HG03196 (cell line): ENCODE results near the gene CCDC197.

Experiments
- ATAC-seq: cut with Tn5 transposase; IDR thresholded peaks from one replicate; pipeline ENCODE4 v1.9.1; 2021; ENCODE audit not compliant: unreplicated experiment

Gene CCDC197

DNA sequence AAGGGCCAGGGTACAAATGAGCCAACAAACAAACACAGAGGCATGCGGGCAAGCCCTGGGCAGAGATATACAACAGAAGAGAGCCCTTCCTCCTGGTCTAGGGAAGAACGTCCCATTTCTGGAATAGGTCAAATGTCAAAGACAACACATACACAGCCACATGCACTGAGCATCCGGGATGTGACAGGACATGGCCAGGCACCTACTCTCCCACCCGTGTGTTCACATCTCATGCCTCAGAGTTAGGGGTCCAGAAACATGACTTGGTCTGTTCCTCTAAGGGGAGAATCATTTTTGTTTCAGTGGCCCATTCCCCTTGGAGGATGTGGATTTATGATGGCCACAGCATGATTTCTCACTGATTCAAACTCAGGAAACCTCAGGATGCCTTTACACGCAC, 19.9 kb upstream of the CCDC197 start:
- ATAC-seq, result no peak

DNA sequence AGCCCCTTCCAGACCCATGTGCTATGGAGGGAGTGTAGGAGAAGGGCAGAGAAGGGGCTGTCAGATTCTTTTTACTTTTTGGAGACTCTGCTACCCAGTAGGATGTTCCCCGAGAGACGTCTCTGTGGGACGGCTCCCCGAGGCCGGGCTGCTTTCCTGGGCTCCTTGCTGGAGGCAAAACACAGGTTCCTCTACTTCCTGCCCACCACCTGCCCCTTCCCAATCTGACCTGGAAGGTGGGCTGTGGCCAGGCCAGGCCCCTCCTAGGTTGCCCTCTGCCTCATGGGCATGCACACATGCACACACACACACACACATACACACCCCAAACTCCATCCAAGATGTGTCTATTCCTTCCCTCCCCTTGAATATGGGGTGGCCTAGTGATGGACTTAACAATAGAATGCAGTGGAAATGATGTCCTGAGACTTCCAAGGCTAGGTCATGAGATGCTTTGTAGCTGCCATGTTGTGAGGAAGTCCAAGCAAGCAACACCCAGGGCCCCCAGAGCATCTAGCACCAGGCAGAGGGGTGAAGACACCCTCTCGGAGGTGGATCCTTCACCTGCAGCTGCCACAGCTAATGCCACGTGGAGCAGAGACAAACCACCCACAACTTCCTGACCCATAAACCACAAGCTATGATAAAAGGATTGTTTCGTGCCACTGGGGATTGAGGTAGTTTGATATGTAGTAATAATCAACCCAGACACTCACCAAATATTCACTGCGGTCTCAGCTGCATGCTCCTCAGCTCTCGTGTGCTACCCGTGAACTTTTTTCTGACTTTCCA, 19.1 kb upstream of the CCDC197 start:
- peak; percentile 51 for ATAC-seq

DNA sequence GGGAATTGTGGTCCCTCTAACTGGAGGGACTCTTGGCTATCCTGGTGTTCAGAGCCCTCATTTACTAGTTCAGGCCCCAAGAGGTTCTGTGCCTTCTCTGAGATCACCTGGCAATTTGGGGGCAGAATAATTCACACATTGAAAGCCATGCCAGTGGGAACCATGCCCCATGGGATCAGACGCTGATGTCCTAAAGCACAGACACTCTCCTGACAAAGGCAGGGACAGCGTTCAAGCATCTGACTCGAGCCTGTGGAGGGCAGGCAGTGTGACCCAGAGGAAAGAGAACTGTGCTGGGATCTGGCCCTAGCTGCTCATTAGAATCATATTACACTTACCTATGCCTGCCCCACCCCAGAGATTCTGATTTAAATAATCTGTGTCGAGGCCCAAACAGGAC, 18.4 kb upstream of the CCDC197 start:
- no peak for ATAC-seq

DNA sequence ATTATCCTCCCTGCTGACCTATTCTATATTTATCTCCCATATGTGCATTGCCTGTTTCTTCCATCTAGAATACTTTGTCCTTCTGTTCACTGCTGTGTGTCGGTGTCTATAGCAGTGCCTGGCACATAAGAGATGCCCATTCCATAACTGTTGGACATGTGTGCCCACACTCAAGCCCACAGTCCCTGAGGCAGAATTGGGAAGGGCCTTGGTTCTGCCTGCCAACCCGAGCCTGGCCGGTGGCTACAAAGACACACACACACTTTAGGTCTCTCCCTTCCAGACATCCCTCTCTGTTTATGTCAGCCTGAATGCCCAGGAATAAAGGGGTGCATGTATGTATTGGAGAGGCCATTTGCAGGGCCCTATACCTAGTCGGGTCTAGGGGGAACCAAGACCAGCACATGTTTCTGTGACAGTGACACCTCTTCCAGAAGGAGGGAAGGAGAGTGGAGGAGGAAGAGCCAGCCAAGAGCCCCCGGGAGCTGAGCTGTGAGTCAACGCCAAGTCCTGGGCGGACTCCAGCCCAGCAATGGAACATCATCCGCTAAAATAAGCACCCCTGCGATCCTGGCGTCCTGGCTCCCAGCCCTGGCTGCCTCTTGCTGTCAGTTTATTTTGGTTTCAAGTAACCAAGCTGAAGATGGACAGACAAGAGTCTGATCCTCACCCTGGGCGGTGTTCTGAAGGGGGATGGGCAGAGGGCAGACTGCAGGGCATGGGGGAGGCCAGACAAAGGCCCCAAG, 16.5 kb upstream of the CCDC197 start:
- ATAC-seq, result no peak

DNA sequence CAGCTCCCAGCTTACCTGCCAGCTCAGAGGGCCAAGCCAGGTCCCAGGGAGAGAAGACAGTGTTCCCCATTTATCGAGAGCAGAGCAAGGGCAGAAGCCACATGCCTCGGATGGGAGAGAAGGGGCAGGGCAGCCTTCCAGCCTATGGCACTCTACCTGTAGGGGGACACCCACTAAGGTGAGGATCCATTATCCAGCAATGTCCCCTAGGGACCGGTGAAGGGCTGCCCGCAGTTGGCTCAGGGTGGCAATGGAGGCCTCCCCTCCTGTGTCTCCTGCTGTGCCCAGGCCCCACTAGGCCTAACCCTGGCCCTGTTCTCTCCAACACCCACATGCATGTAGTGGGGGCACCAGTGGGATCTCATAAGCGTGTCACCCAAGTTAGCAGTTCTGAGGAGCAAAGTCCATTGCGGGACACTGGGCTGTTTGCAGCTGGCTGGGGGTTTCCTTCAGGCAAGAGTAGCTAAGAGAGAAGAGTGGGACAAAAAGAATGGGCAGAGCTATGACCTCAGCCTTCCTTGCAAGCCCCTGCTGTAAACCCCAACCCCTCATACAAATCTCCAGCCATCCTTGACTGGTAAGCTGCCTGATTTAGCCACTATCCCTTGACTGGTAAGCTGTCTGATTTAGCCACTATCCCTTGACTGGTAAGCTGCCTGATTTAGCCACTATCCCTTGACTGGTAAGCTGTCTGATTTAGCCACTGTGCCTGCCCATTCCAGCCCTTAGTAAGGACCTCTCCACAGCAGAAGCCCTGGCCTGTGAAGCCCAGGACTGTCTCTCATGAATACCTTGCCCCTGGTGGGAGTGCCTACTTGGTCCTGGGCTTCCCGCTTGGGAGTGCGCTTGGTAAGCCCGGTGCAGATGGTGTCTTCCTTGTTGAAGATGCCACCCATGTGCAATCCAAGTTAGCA, 15.5 kb upstream of the CCDC197 start:
- ATAC-seq, result no peak

DNA sequence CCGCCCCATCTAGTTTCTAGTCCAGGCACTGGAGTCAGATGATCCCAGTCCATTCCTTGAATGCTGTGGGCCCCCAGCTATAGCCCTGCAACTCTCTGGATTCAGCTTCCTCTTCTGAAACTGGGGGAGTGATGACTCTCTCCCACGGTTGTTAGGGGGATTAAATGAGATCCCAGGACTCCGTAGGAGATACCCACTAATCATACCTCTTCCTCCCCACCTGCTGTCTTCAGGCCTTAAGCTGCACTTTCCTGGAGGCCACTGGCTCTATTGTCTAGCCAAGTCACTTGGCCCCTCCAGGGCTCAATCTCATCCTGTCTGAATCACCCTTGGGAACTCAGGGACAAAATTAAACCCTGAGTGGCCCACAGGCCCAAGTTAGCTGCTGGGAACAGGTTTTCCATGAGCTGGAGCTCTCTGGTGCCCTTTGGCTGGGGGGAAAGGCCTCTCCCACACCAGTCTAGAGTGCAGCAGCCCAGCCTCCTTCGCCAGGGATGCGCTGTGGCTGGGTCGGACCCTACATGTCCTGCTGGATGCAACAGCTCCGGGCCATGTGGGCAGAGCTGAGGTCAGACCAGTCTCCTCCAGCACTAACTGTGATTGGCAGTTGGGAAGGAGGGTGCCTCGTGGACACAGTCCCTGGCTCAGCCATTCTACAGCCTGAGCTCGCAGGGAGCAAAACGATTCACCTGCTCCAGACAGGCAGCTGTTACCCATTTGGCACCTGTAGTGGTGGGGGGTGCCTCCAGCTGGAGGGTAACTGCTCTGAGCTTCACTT, 14.7 kb upstream of the CCDC197 start:
- ATAC-seq, result no peak

DNA sequence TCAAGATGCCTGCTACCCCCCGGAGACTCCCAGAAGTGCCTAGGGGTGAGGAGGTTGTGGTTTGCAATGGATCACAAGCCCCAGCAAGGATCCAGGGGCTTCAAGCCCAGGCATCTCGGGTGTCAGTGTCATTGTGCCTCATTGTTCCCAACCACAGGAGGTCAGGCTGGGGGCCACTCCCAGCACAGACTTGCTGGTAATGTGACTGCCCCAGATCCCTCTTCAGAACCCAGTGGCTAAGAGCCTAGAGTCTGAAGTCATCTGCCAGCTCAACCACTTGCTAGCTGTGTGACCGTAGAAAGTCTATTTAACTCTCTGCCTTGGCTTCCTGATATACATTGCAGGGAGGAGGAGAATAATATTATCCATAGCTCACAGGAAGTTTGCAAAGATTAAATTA, 13.0 kb upstream of the CCDC197 start:
- no peak for ATAC-seq

DNA sequence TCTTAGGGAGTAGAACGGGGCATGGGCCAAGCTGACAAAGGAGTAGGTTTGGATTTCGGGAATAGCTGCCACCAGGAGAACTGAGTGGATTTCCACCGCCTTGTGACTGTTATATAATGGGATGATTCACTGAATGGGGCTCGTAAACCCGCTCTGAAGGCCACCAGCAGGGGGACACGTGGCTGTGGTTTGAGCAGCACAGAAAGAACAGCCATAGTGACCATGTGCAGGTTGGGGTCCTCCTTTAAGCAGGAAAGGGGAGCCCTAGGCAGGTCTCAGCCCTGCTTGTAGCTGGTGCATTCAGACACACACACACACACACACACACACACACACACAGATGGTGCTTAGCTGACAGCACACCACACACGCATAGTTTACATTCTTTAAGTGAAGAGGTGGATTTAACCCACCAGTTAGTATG, 12.1 kb upstream of the CCDC197 start:
- no peak for ATAC-seq

DNA sequence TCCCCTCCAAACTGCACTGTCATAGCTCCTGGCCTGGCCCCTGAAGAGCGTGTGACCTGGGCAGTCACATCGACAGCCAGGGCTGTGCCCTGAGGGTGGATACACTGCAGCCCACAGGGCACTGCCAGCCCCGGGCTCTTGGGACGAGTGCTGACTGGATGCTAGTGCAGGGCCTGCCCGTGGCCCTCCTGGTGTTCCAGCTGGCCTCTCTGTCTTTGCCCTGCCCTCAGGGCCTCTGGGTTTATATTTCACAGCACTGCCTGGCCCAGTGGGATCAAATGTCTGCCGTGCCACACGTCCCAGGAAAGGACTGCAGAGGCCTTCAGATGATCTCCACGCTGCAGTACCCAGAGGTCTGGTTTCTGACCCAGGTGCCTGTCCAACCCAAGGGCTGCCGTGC, 10.1 kb upstream of the CCDC197 start:
- no peak for ATAC-seq

DNA sequence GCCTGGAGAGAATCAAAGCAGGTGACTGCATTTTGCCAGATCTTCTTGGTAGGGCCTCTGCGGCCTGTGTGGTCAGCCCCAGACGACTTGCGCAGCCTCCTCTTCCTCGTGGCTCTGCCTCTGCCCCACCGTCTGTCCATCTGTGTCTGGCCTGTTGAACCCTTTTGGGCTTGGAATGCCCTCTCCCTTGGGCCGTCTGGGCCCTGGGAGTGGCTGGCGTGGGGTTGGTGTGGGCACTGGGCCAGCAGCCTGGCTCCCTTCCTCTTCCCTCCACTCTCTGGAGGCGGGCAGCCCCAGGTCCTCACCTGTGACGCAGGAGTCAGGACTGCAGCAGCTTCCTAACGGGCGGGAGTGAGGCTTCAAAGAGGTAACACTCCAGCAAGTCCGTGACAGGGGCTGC, 9.7 kb upstream of the CCDC197 start:
- no peak for ATAC-seq

DNA sequence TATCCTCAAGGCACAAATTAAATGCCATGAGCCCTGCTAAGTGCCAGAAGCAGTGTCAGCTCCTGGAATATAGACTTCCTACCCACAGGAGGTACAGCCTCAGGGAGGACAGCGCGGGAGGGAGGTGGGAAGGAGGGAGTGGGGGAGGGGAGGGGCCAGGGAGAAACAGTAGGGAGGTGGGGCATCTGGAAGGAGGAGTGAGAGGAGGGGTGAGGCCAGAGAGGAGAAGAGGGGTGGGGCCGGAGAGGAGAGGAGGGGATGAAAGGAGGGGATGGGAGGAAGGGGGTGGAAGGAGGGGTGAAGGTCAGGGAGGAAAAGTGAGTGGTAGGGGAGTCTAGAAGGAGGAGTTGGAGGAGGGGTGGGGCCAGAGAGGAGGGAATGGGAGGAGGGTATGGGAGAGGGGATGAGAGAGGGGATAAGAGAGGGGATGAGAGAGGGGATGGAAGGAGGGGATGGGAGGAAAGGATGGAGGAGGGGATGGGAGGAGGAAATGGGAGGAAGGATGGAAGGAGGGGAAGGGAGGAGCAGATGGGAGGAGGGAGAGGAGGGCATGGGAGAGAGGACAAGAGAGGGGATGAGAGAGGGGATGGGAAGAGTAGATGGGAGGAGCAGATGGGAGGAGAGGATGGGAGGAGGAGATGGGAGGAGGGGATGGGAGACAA, 9.2 kb upstream of the CCDC197 start:
- no peak for ATAC-seq

DNA sequence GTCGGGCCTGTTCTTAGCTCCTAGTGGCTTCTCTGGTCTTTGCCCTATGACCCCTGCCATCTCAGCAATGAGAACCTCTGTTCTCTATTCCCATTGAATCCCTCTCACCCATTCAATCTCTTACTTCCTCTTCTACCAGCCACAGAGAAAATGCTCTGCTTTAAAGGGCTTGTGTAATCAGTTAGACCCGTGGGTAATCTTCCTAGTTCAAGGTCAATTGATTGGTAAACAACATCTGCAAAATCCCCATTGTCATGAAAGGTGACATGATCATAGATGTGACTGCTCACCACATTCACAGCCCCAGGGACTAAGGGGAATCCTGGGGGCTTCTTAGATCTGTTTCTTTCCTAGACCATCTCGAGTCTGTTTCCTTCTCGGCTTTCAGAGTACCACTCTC, 7.2 kb upstream of the CCDC197 start:
- no peak for ATAC-seq

DNA sequence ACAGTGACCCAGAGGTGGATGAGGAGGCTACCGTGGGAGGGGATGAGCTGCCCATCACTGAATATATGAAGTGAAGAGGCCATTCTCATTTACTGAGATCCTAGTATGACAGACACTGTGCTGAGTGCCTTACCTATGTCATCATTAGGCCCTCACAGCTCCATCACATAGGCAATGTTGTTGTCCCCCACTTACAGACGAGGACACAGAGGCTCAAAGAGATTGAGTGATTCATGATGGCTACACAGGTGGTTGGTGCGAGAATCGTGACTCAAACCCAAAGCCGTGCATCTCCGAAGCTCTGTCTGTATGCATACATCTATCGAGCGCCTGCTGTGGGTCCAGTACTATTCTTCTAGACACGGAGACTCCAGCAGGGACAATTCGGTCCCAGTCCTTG, 5.9 kb upstream of the CCDC197 start:
- no peak for ATAC-seq

DNA sequence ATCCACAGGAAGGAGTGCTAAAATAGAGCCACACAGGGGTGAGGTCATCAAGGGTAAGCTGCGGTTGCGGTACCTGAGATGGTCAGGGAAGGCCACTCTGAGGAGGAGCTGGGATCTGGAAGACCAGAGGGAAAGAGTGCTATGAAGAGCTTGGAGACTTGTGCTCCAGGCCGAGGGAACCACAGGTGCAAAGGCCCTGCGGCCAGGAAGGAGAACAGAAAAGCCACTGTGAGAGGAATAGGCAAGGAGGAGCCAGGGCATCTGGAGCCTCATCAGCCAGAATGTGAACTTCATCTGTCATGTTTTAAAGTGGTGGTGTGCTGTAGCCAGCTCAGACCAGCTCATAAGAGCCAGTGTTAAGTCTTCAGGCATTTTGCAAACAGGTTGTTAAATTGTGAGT, 5.5 kb upstream of the CCDC197 start:
- no peak for ATAC-seq

DNA sequence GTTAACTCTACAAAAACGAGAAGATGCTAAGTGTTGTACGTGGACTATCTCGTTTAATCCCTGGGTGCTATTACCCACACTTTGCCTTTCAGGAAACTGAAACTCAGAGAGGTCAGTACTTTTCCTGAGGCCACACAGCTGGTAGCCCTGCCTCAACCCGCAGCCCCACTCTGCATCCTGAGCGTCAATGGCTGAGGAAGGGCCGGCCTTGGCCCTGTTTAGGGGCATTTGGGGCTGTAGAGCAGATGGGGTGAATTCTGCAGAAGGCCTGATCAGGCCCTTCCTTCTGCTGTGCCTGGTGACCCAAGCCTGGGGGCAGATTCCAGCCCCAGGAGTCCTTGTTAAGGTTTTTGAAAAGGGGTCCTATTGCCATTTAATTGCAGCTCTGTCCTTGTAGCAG, 3.7 kb upstream of the CCDC197 start:
- ATAC-seq, result no peak

DNA sequence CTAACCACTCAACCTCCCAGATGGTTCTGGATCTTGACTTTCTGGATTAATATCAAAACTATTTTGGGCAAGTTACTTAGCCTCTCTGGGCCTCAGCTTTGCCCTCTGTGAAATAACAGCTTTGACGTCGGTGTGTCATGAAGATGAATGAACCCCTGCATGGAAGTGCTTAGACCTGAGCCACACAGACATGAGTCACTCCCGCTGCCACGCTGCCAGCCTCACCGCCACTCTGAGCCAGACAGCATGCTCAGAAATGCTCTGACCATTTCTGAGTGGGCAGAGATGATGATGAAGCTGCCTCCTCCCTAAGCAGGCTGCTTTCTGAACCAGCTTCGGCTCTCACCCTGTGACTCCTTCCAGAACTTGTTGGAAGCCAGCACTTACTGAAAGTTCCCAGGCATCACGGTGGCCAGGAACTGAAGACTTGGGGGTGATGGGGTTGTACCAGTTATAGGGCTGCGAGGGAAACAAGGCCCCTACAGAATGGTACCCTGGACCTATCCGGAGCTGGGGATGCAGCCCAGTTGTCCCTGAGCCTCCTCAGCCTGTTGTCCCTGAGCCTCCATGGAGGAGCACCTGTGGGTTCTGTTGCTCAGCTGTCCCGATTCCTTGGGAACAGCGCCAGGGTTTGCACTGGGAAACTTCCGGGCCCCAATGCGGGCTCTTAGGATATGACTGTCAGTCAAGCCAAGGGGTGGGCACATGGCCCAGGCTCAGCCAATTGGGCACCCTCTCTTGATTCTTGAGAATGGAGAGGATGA, 2.0 kb upstream of the CCDC197 start:
- no peak for ATAC-seq

DNA sequence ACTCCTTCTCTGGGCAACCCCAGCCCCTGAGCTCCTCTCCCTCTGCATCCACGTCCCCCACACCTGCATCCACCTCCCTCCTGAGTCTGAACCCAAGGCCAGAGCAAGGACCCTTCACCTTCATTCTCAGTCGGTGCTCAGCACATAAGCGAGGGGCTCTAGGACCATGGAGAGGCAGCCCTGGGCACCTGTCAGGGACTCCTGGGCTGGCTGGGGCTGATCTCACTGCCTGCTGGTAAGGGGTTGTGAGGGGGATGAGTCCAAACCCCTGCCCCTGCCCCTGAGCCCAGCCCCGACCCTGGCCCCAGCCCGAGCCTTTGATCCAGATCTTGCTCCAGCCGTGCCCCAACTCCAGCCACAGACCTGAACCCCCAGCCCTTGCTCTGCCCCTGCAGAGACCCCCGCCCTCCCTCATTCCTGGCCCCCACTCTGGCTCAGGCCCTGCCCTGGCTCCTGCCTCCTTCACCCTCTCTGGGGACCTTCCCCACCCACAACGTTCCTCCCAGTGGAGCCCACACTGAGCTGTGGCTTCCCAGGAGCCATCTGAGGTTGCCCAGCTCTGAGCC, 888 bp upstream of the CCDC197 start:
- ATAC-seq, result no peak

DNA sequence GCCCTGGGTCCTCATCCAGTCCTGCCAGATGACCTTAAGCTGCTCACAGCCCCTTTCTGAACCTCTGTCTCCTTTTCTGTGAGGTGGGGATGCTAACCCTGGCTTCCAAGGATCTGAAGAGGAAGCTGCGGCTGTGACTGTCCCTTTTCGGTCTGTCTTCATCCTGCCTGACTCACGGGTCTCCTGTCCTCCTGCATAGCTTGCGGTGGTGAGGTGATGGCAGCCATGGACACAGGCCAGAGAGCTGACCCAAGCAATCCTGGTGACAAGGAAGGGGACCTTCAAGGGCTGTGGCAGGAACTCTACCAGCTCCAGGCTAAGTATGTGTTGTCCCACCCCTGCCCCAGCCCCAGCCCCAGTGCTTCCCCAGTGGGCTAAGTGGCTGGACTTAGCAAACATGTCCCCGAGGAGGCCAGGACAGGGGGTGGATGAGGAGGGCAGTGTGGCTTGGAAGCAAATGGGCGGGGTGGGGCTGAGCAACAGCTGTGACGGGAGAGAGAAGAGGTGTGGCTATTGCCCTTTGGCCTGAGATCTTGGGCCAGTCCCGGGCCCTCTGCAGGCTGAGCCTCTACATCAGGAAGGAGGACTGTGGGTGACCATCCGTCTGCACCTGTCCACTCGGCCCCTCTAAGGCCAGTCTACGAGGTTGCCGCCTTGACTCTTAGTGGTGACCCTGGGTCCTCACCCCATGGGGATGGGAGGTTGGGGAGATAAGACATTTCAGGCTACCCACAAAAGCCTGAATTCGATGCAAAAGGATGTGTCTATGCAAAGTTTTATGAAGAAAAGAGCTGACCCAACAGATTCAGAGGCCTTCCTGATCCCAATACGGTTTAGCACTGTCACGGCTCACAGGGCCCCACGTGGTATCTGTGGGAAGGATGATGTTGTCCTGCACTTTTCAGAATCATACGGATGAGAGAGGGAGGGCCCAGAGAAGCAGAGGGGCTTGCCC, 1.1 kb downstream of the CCDC197 start:
- no peak for ATAC-seq
